Panc1 (cell line): ENCODE measurements around the gene TMTC1.

Experiments
- POLR2AphosphoS5 ChIP-seq: IDR thresholded peaks from 2 replicates; pipeline ENCODE4 v1.6.1; 2012; ENCODE audit warnings: mild to moderate bottlenecking, low read depth, low read length, moderate library complexity
- TCF7L2 ChIP-seq: IDR thresholded peaks from 2 replicates; pipeline ENCODE4 v1.6.1; 2011; ENCODE audit warnings: mild to moderate bottlenecking, low read depth, low read length, inconsistent platforms
- TF ChIP-seq, protein P1 (sequence below): fragments of 450-650 bp; IDR thresholded peaks from 2 replicates; pipeline ENCODE4 v1.5.1; 2017; ENCODE audit warnings: mild to moderate bottlenecking
- TF ChIP-seq, protein P2 (sequence below), 2 experiments: IDR thresholded peaks; 2 replicates each; pipeline ENCODE4 v1.6.1; 2011 to 2012; ENCODE audit warnings: low read depth in 2 of 2, control low read depth in 1 of 2, low read length in 1 of 2, mild to moderate bottlenecking in 1 of 2, moderate library complexity in 1 of 2; ENCODE audit not compliant: insufficient read depth in 1 of 2

DNA sequence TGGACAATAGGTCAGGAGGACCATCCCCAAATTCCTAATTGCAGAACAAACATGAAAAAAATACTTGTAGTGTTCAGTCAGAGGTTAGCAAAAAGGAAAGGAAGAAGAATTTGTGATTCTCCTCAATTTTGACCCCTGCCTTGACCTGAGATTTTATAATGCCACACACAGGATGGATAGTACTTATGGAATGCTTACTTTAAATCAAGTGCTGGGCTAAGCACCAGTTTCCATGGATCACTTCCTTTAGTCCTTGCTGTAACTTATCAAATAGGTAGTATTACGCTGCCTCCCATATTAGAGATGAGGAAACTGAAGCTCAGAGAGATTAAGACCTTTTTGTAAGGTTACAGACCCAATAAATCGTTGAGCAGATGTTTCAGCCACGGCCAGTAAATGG lies 205.0 kb downstream of the TMTC1 start:
- no peak for TF ChIP-seq TCF7L2
- TF ChIP-seq, protein P1, sequence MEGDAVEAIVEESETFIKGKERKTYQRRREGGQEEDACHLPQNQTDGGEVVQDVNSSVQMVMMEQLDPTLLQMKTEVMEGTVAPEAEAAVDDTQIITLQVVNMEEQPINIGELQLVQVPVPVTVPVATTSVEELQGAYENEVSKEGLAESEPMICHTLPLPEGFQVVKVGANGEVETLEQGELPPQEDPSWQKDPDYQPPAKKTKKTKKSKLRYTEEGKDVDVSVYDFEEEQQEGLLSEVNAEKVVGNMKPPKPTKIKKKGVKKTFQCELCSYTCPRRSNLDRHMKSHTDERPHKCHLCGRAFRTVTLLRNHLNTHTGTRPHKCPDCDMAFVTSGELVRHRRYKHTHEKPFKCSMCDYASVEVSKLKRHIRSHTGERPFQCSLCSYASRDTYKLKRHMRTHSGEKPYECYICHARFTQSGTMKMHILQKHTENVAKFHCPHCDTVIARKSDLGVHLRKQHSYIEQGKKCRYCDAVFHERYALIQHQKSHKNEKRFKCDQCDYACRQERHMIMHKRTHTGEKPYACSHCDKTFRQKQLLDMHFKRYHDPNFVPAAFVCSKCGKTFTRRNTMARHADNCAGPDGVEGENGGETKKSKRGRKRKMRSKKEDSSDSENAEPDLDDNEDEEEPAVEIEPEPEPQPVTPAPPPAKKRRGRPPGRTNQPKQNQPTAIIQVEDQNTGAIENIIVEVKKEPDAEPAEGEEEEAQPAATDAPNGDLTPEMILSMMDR = no peak
- TF ChIP-seq, protein P2, sequence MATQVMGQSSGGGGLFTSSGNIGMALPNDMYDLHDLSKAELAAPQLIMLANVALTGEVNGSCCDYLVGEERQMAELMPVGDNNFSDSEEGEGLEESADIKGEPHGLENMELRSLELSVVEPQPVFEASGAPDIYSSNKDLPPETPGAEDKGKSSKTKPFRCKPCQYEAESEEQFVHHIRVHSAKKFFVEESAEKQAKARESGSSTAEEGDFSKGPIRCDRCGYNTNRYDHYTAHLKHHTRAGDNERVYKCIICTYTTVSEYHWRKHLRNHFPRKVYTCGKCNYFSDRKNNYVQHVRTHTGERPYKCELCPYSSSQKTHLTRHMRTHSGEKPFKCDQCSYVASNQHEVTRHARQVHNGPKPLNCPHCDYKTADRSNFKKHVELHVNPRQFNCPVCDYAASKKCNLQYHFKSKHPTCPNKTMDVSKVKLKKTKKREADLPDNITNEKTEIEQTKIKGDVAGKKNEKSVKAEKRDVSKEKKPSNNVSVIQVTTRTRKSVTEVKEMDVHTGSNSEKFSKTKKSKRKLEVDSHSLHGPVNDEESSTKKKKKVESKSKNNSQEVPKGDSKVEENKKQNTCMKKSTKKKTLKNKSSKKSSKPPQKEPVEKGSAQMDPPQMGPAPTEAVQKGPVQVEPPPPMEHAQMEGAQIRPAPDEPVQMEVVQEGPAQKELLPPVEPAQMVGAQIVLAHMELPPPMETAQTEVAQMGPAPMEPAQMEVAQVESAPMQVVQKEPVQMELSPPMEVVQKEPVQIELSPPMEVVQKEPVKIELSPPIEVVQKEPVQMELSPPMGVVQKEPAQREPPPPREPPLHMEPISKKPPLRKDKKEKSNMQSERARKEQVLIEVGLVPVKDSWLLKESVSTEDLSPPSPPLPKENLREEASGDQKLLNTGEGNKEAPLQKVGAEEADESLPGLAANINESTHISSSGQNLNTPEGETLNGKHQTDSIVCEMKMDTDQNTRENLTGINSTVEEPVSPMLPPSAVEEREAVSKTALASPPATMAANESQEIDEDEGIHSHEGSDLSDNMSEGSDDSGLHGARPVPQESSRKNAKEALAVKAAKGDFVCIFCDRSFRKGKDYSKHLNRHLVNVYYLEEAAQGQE (IDR thresholded peaks at IDR 0.05; ENCODE audit: insufficient read depth in 1 of 2, low read depth in 2 of 2, low read length in 1 of 2) = no peak
- TF ChIP-seq POLR2AphosphoS5 = no peak
